Measurements from ENCODE around the gene HK1.

DNA sequence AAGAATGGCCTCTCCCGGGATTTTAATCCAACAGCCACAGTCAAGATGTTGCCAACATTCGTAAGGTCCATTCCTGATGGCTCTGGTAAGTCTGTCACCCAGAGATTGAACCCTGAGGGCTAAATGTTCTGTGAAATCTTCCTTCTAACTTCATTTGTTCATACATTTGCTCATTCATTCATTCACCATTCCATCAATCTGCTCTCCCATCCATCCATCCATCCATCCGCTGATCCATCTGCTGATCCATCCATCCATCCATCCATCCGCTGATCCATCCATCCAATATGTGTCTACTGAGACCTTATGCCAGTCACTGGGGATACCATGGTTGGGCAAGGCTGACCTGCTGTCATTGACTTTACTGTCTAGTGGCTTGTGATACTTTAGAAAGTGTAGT, 65.6 kb downstream of the HK1 start:
- no peak for TF ChIP-seq POLR2A (IDR thresholded peaks at IDR 0.05)
- TF ChIP-seq, protein P1, sequence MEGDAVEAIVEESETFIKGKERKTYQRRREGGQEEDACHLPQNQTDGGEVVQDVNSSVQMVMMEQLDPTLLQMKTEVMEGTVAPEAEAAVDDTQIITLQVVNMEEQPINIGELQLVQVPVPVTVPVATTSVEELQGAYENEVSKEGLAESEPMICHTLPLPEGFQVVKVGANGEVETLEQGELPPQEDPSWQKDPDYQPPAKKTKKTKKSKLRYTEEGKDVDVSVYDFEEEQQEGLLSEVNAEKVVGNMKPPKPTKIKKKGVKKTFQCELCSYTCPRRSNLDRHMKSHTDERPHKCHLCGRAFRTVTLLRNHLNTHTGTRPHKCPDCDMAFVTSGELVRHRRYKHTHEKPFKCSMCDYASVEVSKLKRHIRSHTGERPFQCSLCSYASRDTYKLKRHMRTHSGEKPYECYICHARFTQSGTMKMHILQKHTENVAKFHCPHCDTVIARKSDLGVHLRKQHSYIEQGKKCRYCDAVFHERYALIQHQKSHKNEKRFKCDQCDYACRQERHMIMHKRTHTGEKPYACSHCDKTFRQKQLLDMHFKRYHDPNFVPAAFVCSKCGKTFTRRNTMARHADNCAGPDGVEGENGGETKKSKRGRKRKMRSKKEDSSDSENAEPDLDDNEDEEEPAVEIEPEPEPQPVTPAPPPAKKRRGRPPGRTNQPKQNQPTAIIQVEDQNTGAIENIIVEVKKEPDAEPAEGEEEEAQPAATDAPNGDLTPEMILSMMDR (IDR thresholded peaks at IDR 0.05 in 8 of 11, conservative IDR thresholded peaks at IDR 0.05 in 3 of 11): no peak
- no peak for TF ChIP-seq POLR2AphosphoS5 (IDR thresholded peaks at IDR 0.05)
